Amygdala (tissue), 56 donors: ENCODE results near the gene GEMIN2.
"Not testable (repeated sequence)": the region's sequence is repeated elsewhere in the genome, so short reads cannot be mapped to it uniquely, and the experiment has no call there.

Experiments used
- DNase-seq, 56 donors: peaks; one replicate each; lab custom pipeline; 2025; lab: John Stamatoyannopoulos, UW

The GEMIN2 gene

GRCh38 chr14:39175445-39176262 lies 61.5 kb downstream of the GEMIN2 start:
- DNase-seq, result peak in 10 of 56 donors; percentile 32 to 64 (median 47)

DNA sequence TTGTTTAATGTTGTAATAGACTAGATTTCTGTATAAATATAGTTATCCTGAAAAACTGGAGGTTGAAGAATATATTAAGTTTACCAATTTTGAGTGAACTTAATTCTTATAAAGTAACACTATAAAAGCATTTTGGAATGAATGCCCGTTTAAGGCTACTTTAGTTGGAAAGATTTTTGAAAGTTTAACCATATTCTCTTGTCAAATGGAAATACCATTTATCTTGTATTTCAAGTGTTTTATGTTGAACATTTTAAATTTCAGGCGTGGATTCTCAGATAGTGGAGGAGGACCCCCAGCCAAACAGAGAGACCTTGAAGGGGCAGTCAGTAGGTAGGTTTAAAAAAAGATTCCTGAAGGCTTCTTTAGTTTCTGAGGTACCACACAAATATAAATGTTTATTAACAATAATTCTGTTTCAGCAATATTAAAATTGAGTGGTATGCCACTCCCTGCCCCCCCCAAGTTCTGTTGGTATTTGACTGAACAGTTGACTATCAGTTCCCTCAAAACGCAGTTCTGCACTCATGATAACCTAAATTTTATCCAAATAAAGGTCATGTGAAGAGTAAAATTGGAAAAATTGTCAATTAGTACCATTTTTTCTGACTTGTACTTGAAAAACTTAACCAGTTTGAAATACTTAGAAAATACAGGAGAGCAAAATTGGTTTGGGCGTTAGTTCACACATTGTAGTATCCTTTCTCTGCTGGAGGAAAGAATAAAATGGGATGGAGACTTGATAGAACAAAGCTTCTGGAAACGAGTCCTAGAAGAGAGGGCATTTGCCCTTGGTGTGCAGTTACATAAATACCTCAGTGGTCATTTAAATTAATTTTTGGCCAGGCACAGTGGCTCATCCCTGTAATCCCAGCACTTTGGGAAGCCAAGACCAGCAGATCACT lies 62.4 kb downstream of the GEMIN2 start:
- no peak for DNase-seq

- no peak for DNase-seq
These were observed 63.0 kb downstream of the GEMIN2 start for GRCh38 chr14:39177168-39177545.

- DNase-seq, result no peak
These were observed 64.9 kb downstream of the GEMIN2 start for GRCh38 chr14:39179042-39179441.

DNA sequence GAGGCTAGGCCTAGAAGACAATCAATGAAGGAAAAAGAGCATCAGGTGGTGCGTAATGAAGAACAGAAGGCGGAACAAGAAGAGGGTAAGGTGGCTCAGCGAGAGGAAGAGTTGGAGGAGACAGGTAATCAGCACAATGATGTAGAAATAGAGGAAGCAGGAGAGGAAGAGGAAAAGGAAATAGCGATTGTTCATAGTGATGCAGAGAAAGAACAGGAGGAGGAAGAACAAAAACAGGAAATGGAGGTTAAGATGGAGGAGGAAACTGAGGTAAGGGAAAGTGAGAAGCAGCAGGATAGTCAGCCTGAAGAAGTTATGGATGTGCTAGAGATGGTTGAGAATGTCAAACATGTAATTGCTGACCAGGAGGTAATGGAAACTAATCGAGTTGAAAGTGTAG lies 66.4 kb downstream of the GEMIN2 start:
- DNase-seq, result no peak

- no peak for DNase-seq
These were observed 67.0 kb downstream of the GEMIN2 start for GRCh38 chr14:39181026-39181692.

DNA sequence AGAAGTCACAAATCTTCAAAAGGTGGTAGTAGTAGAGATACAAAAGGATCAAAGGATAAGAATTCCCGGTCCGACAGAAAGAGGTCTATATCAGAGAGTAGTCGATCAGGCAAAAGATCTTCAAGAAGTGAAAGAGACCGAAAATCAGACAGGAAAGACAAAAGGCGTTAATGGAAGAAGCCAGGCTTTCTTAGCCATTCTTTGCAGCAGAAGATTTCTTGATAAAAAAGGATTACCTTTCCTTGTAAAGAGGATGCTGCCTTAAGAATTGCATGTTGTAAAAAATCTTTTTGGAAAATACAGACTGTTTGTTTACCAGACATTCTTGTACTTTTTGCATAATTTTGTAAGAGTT lies 67.5 kb downstream of the GEMIN2 start:
- DNase-seq, result no peak

DNA sequence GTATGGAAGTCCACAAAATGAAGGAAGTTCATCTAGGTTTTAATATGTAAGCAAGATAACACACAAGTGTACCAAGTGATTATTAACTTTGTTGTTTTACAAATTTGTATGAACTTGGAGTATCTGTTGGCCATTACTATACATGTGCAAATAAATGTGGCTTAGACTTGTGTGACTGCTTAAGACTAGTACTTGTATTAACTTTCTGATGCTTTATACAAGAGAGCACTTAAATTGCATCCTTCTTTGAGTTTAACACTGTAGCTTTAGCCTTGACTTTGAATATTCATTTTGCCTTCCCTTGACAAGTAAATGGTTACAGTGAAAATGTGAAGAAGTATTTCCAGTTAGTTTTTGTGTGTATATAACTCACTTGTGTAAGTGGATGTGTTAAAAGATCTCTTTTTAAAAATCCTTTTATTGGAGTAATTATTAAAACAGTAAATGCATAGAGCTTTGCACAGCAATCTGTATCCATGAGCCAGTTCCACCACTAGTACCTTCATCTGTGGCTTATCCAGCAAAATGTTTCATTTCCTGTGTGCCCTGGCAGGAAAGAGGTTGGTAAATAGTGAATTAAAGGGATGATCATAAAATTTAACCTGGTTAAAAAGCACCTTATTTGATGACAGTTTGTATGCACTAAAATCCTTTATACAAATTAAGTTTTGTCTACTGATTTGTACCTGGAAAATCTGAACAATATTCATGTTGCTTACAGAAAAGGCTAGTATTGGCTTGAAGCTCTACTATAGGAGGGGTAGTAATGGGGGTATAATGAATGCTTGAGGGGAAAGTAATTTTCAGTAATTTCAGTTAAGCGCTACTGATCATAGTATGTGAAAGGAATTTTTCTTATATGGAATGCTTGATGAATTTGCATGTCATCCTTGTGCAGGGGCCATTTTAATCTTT lies 68.9 kb downstream of the GEMIN2 start:
- DNase-seq, result no peak

DNA sequence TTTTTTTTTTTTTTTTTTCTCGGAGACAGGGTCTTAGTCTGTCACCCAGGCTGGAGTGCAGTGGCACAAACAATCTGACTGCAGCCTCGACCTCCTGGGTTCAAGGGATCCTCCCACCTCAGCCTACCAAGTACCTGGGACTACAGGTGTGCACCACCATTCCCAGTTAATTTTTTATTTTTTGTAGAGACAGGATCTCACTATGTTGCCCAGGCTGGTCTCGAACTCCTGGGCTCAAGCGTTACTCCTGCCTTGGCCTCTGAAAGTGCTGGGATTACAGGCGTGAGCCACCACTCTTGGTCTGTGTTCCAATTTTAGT lies 69.5 kb downstream of the GEMIN2 start:
- not testable (repeated sequence) for DNase-seq

GRCh38 chr14:39184628-39185255 lies 70.6 kb downstream of the GEMIN2 start:
- no peak for DNase-seq

GRCh38 chr14:39185256-39186049 lies 71.3 kb downstream of the GEMIN2 start:
- no peak for DNase-seq
